Mesenchymal stem cell (in vitro differentiated cells and primary cell): ENCODE data around the gene SRD5A3.

Experiments used
- DNase-seq: peaks from one replicate; pipeline ENCODE4 v3.0.0-alpha.2; 2013
- H2AFZ ChIP-seq: one replicate; pipeline ENCODE4 v1.6.1; 2013; ENCODE audit warnings: low read depth, mild to moderate bottlenecking, control low read depth, inconsistent platforms, low read length, moderate library complexity
- H2AK5ac ChIP-seq: 2 replicates; pipeline ENCODE4 v1.6.1; 2013; ENCODE audit warnings: low read length, moderate library complexity, mild to moderate bottlenecking, inconsistent platforms; ENCODE audit not compliant: severe bottlenecking
- H2BK120ac ChIP-seq: one replicate; pipeline ENCODE4 v1.6.1; 2013; ENCODE audit warnings: low read depth, mild to moderate bottlenecking, inconsistent platforms, low read length, moderate library complexity
- H2BK12ac ChIP-seq, 2 experiments: one replicate each; pipeline ENCODE4 v1.6.1; 2013; ENCODE audit warnings: inconsistent platforms in 2 of 2, low read length in 2 of 2, mild to moderate bottlenecking in 2 of 2, moderate library complexity in 2 of 2, control low read depth in 1 of 2
- H2BK15ac ChIP-seq: one replicate; pipeline ENCODE4 v1.6.1; 2013; ENCODE audit warnings: mild to moderate bottlenecking, low read depth, inconsistent platforms; ENCODE audit not compliant: poor library complexity, severe bottlenecking
- H2BK5ac ChIP-seq: 2 replicates; pipeline ENCODE4 v1.6.1; 2013; ENCODE audit warnings: low read depth, mild to moderate bottlenecking, low read length, control low read depth, inconsistent platforms; ENCODE audit not compliant: poor library complexity, severe bottlenecking
- H3K14ac ChIP-seq, 2 experiments: one replicate each; pipeline ENCODE4 v1.6.1; 2013; ENCODE audit warnings: inconsistent platforms in 2 of 2, low read length in 2 of 2, control low read depth in 1 of 2, mild to moderate bottlenecking in 1 of 2, moderate library complexity in 1 of 2
- H3K18ac ChIP-seq, 2 experiments: one replicate each; pipeline ENCODE4 v1.6.1; 2013; ENCODE audit warnings: inconsistent platforms in 2 of 2, low read length in 2 of 2, control low read depth in 1 of 2, low read depth in 1 of 2, mild to moderate bottlenecking in 1 of 2
- H3K23ac ChIP-seq, 2 experiments: one replicate each; pipeline ENCODE4 v1.6.1; 2013; ENCODE audit warnings: inconsistent platforms in 2 of 2, low read length in 2 of 2, mild to moderate bottlenecking in 2 of 2, moderate library complexity in 2 of 2, control low read depth in 1 of 2
- H3K27ac ChIP-seq: 2 replicates; pipeline ENCODE4 v1.5.1; 2013; ENCODE audit warnings: mild to moderate bottlenecking, moderate library complexity, low read length, control low read depth, inconsistent platforms; ENCODE audit not compliant: poor library complexity, severe bottlenecking
- H3K27me3 ChIP-seq, 2 experiments: 2 replicates each; pipeline versions ENCODE4 v1.6.1 to v1.7.0; 2013; ENCODE audit warnings: low read length in 2 of 2, mild to moderate bottlenecking in 2 of 2, moderate library complexity in 2 of 2, control low read depth in 1 of 2, inconsistent platforms in 1 of 2; ENCODE audit not compliant: control insufficient read depth in 1 of 2, insufficient read depth in 1 of 2
- H3K36me3 ChIP-seq, 2 experiments: 2 replicates each; pipeline versions ENCODE4 v1.6.1 to v1.7.0; 2013; ENCODE audit warnings: low read length in 2 of 2, control low read depth in 1 of 2, inconsistent platforms in 1 of 2, low read depth in 1 of 2, mild to moderate bottlenecking in 1 of 2; ENCODE audit not compliant: insufficient read depth in 2 of 2, control insufficient read depth in 1 of 2
- H3K4ac ChIP-seq, 2 experiments: one replicate each; pipeline ENCODE4 v1.6.1; 2013; ENCODE audit warnings: inconsistent platforms in 2 of 2, low read length in 2 of 2, mild to moderate bottlenecking in 2 of 2, moderate library complexity in 2 of 2, control low read depth in 1 of 2, low read depth in 1 of 2
- H3K4me1 ChIP-seq: 2 replicates; pipeline ENCODE4 v1.6.1; 2013; ENCODE audit warnings: low read depth, low read length, control low read depth; ENCODE audit not compliant: control insufficient read depth, insufficient read depth
- H3K4me2 ChIP-seq: 2 replicates; pipeline ENCODE4 v1.6.1; 2013; ENCODE audit warnings: low read length, mild to moderate bottlenecking, inconsistent platforms; ENCODE audit not compliant: poor library complexity, severe bottlenecking
- H3K4me3 ChIP-seq, 2 experiments: 2 replicates each; pipeline versions ENCODE4 v1.5.1 to v1.7.0; 2013; ENCODE audit warnings: low read length in 2 of 2, mild to moderate bottlenecking in 2 of 2, control low read depth in 1 of 2, low read depth in 1 of 2; ENCODE audit not compliant: insufficient read depth in 1 of 2
- H3K79me1 ChIP-seq: replicated peaks from 2 replicates; pipeline ENCODE4 v1.6.1; 2013; ENCODE audit warnings: mild to moderate bottlenecking, control low read depth, low read length, inconsistent platforms; ENCODE audit not compliant: poor library complexity, severe bottlenecking
- H3K9ac ChIP-seq: 2 replicates; pipeline ENCODE4 v1.7.0; 2013; ENCODE audit warnings: mild to moderate bottlenecking, low read length, moderate library complexity
- H3K9me3 ChIP-seq: 2 replicates; pipeline ENCODE4 v1.7.0; 2013; ENCODE audit warnings: mild to moderate bottlenecking, low read length; ENCODE audit not compliant: control insufficient read depth
- H4K8ac ChIP-seq: one replicate; pipeline ENCODE4 v1.6.1; 2013; ENCODE audit warnings: inconsistent platforms, mild to moderate bottlenecking, low read length, moderate library complexity
- H4K91ac ChIP-seq: one replicate; pipeline ENCODE4 v1.6.1; 2013; ENCODE audit warnings: mild to moderate bottlenecking, low read length, inconsistent platforms
- WGBS: methylation state at CpG from one replicate; pipeline ENCODE4 v1.1.7; 2013; ENCODE audit warnings: mixed read lengths; 5-methylcytosine and 5-hydroxymethylcytosine counted together

SRD5A3 gene

DNA sequence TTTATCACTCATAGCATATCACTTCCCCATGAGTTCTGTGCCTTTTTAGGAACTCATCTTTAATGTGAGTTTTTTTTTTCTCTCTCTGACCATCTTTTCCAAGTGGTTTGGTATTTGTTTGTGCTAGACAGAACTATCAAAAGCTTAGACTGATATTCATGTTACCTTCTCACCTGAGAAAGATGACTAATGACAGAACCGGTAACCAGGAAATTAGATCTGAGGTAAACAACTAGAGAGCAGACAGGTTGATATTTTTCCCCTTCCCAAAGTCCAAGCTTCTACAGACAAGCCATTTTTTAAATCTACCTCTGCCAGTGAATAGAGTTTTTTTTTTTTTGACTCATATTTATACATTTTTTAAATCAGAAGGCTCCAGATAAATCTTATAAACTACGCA is 17.0 kb upstream of the SRD5A3 start:
- Histone ChIP-seq H3K27me3 (peaks cover 0 to 9% of the 10 kb centered on the region in 2 experiments), H3K9ac (no peak overlapping the region), H4K8ac (no peak overlapping the region), H3K18ac (no peak overlapping the region), H2BK15ac (no peak overlapping the region), H3K4me2 (no peak overlapping the region), H3K36me3 (no peaks in the 10 kb centered on the region), H4K91ac (no peak overlapping the region), H2BK12ac (no peak overlapping the region), H3K14ac (no peak overlapping the region), H2BK120ac (no peak overlapping the region), H3K4ac (no peak overlapping the region), H2AFZ (no peak overlapping the region), H2BK5ac (no peak overlapping the region), H3K23ac (no peak overlapping the region), H3K79me1 (no peaks in the 10 kb centered on the region), H3K9me3 (peaks cover 6% of the 10 kb centered on the region), H3K4me1 (no peaks in the 10 kb centered on the region), H2AK5ac (no peak overlapping the region), H3K4me3 (no peak overlapping the region), H3K27ac (no peak overlapping the region)
- no peak for DNase-seq
- 100% methylated on average over 1 of the region's 2 CpGs for WGBS

DNA sequence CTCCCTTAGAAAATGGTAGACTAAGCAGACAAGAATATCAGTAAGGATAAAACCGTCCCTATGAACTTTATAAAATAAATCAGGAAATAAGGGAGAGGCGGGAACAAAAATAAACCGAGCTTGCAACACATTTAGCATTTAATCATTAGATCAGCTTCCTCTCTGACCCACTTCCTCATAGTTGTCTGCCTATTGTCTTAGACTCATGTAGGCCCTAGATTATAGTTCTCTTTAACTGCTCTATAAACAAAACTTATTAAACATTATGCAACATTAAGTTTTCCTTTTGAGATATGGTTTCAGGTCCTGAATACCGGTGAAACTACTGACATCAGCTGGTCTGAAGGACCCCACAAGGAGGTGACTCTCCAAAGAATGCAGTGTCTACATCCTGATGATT is 15.8 kb upstream of the SRD5A3 start:
- Histone ChIP-seq H2BK15ac (no peak overlapping the region), H2BK12ac (no peak overlapping the region), H2AFZ (no peak overlapping the region), H2AK5ac (no peak overlapping the region), H3K4me3 (no peak overlapping the region), H3K36me3 (no peaks in the 10 kb centered on the region), H3K4ac (no peak overlapping the region), H3K9ac (no peak overlapping the region), H4K91ac (no peak overlapping the region), H3K27ac (no peak overlapping the region), H2BK120ac (no peak overlapping the region), H3K18ac (no peak overlapping the region), H3K9me3 (peaks cover 6% of the 10 kb centered on the region), H3K4me1 (no peaks in the 10 kb centered on the region), H3K23ac (no peak overlapping the region), H4K8ac (no peak overlapping the region), H3K79me1 (no peaks in the 10 kb centered on the region), H3K14ac (no peak overlapping the region), H2BK5ac (no peak overlapping the region), H3K27me3 (no peaks in the 10 kb centered on the region), H3K4me2 (no peak overlapping the region)
- DNase-seq, result no peak
- 86% methylated on average over 4 of the region's 4 CpGs for WGBS

DNA sequence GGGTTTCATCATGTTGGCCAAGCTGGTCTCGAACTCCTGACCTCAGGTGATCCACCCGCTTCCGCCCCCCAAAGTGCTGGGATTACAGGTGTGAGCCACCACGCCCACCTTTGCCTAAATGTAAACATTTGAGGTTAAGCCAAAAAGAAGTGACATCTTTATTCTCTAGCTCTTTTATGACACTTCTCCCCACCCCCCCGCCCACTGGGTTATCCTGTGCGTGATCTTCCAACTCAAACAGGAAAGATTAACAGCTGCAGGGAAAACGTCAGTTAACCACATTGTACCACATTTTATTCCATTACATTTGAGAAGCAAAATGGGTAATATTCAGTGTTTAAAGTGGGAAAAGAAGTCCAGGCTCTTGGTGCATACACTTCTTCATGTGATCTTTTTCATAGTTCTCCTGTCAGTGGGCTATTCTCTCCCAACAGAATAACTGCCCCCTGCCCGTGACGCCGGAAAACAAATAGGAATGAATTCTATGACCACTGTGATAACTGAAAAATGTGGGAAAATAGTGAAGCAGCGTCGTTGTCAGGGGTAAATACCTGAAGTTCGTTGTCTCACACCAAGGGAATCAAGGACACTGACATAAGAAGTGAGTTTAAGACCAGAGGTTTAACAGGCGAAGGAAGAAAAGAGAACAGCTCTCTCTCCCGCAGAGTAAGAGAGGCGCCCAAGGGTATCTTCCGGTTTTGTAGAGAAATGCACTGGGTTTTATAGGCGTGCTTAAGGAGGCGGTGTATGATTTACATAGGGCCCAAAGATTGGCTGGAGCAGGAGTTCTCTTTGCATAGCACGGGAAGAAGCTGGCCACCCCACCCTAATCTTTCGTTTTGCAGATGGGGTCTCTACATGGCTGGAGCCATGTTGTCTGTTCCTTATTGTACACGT is 9.7 kb upstream of the SRD5A3 start:
- H3K27ac ChIP-seq, result no peak overlapping the region
- H2BK12ac ChIP-seq, result no peak overlapping the region
- H2AK5ac ChIP-seq, result no peak overlapping the region
- H2BK5ac ChIP-seq, result no peak overlapping the region
- no peaks in the 10 kb centered on the region for H3K27me3 ChIP-seq
- no peak for DNase-seq
- H2BK15ac ChIP-seq, result no peak overlapping the region
- no peak overlapping the region for H3K4me2 ChIP-seq
- no peak overlapping the region for H3K9ac ChIP-seq
- no peak overlapping the region for H3K4me3 ChIP-seq
- H3K23ac ChIP-seq, result no peak overlapping the region
- H2AFZ ChIP-seq, result no peak overlapping the region
- H3K36me3 ChIP-seq, result no peaks in the 10 kb centered on the region
- no peak overlapping the region for H2BK120ac ChIP-seq
- H3K79me1 ChIP-seq, result no peaks in the 10 kb centered on the region
- no peak overlapping the region for H4K8ac ChIP-seq
- H3K14ac ChIP-seq, result no peak overlapping the region
- no peaks in the 10 kb centered on the region for H3K4me1 ChIP-seq
- H4K91ac ChIP-seq, result no peak overlapping the region
- H3K9me3 ChIP-seq, result no peaks in the 10 kb centered on the region
- H3K18ac ChIP-seq, result no peak overlapping the region
- no peak overlapping the region for H3K4ac ChIP-seq
- 97% methylated on average over 19 of the region's 22 CpGs for WGBS

DNA sequence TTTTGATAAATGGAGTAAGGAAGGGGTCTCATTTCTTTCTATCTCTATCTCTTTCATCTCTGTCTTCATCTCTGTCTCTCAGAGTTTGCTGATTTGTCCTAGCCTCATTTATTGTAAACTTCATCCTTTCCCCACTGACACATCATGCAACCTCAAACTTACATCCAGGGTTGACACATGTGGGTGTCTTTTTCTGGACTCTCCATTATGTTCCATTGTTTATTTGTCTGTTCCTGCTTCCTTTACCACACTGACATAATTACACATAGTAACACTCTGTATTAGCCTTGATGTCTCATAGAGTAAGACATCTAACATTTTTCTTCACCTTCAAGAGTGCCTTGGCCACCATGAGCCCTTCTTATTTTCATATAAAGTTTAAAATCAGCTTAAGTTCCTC is 8.1 kb upstream of the SRD5A3 start:
- no peak for DNase-seq
- H4K8ac ChIP-seq, result no peak overlapping the region
- no peaks in the 10 kb centered on the region for H3K36me3 ChIP-seq
- no peak overlapping the region for H3K4me3 ChIP-seq
- no peak overlapping the region for H2AFZ ChIP-seq
- H3K9ac ChIP-seq, result no peak overlapping the region
- H3K27ac ChIP-seq, result no peak overlapping the region
- no peak overlapping the region for H2BK12ac ChIP-seq
- no peak overlapping the region for H3K4ac ChIP-seq
- no peaks in the 10 kb centered on the region for H3K27me3 ChIP-seq
- H3K9me3 ChIP-seq, result no peaks in the 10 kb centered on the region
- H4K91ac ChIP-seq, result no peak overlapping the region
- no peaks in the 10 kb centered on the region for H3K4me1 ChIP-seq
- H2AK5ac ChIP-seq, result no peak overlapping the region
- H3K79me1 ChIP-seq, result no peaks in the 10 kb centered on the region
- H3K23ac ChIP-seq, result no peak overlapping the region
- H2BK5ac ChIP-seq, result no peak overlapping the region
- H2BK15ac ChIP-seq, result no peak overlapping the region
- H2BK120ac ChIP-seq, result no peak overlapping the region
- no peak overlapping the region for H3K4me2 ChIP-seq
- H3K18ac ChIP-seq, result no peak overlapping the region
- no peak overlapping the region for H3K14ac ChIP-seq
